ENCODE data around the gene GAB1.

DNA sequence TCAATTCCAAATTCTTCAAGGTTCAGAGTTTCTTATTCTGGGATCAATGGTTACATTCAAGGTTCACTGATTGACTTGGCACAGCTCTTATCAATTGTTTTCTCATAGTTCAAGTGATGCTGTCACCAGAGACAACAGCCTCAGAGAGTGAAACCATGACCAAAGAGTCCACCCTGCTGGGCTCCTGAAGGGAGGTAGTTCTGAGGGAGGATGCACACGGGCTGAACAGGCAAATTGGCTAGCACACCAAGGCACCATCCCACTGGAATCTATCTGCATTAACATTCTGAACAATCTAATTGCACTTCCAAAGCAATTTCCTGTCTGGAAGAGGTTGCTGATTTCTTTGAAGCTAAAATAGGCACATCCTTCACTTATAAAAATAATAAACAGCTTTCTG is 16.6 kb upstream of the GAB1 start:
- no peak for TF ChIP-seq EZH2 (IDR thresholded peaks at IDR 0.05; ENCODE audit: borderline replicate concordance, low read length)
- TF ChIP-seq, protein P1, sequence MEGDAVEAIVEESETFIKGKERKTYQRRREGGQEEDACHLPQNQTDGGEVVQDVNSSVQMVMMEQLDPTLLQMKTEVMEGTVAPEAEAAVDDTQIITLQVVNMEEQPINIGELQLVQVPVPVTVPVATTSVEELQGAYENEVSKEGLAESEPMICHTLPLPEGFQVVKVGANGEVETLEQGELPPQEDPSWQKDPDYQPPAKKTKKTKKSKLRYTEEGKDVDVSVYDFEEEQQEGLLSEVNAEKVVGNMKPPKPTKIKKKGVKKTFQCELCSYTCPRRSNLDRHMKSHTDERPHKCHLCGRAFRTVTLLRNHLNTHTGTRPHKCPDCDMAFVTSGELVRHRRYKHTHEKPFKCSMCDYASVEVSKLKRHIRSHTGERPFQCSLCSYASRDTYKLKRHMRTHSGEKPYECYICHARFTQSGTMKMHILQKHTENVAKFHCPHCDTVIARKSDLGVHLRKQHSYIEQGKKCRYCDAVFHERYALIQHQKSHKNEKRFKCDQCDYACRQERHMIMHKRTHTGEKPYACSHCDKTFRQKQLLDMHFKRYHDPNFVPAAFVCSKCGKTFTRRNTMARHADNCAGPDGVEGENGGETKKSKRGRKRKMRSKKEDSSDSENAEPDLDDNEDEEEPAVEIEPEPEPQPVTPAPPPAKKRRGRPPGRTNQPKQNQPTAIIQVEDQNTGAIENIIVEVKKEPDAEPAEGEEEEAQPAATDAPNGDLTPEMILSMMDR (IDR thresholded peaks at IDR 0.05; ENCODE audit: low read length): no peak
